Nephron progenitor cell (in vitro differentiated cells): ENCODE results near the gene SGPL1.

Experiments used
- DNase-seq: peaks from one replicate; pipeline ENCODE4 v3.0.0; 2021
- H3K27ac Mint-ChIP-seq: 2 replicates; pipeline ENCODE4 v1.8.0; 2021; ENCODE audit warnings: mild to moderate bottlenecking, moderate library complexity, mixed read lengths
- H3K27me3 Mint-ChIP-seq: 2 replicates; pipeline ENCODE4 v1.8.0; 2021; ENCODE audit warnings: mild to moderate bottlenecking, low read depth, mixed read lengths; ENCODE audit not compliant: poor library complexity
- H3K36me3 Mint-ChIP-seq: 2 replicates; pipeline ENCODE4 v1.8.0; 2021; ENCODE audit warnings: low read depth, mixed read lengths
- H3K4me1 Mint-ChIP-seq: 2 replicates; pipeline ENCODE4 v1.8.0; 2021; ENCODE audit warnings: mixed read lengths
- H3K4me3 Mint-ChIP-seq: 2 replicates; pipeline ENCODE4 v1.8.0; 2021; ENCODE audit warnings: mild to moderate bottlenecking, moderate library complexity, mixed read lengths
- H3K9me3 Mint-ChIP-seq: 2 replicates; pipeline ENCODE4 v1.8.0; 2021; ENCODE audit warnings: mild to moderate bottlenecking, moderate library complexity, mixed read lengths
- CTCF ChIP-seq: fragments of 200-600 bp; sonication (generic); IDR thresholded peaks from 2 replicates; pipeline ENCODE4 v1.5.0; 2021; ENCODE audit warnings: antibody characterized with exemption

The SGPL1 gene

GRCh38 chr10:70905071-70906021 lies 89.6 kb downstream of the SGPL1 start:
- no peak for DNase-seq
- Mint-ChIP-seq H3K36me3 (no peaks in the 10 kb centered on the region), H3K4me3 (no peak overlapping the region), H3K9me3 (no peaks in the 10 kb centered on the region), H3K4me1 (peaks cover 49% of the 10 kb centered on the region), H3K27ac (peak overlapping the region; percentile 84), H3K27me3 (peaks cover 17% of the 10 kb centered on the region)
- TF ChIP-seq CTCF: no peak

- no peak overlapping the region for H3K4me3 Mint-ChIP-seq
Observed at GRCh38 chr10:70906031-70906783, 90.5 kb downstream of the SGPL1 start.

GRCh38 chr10:70906953-70907636 lies 91.3 kb downstream of the SGPL1 start:
- Mint-ChIP-seq H3K27me3 (peaks cover 20% of the 10 kb centered on the region), H3K4me3 (no peak overlapping the region)
- no peak for DNase-seq

More at GRCh38 chr10:70906031-70906783, 90.5 kb downstream of the SGPL1 start:
- no peak for TF ChIP-seq CTCF
- H3K27ac Mint-ChIP-seq: no peak overlapping the region
- peaks cover 49% of the 10 kb centered on the region for H3K4me1 Mint-ChIP-seq
- H3K9me3 Mint-ChIP-seq: no peaks in the 10 kb centered on the region
- no peaks in the 10 kb centered on the region for H3K36me3 Mint-ChIP-seq
- no peak for DNase-seq
- peaks cover 19% of the 10 kb centered on the region for H3K27me3 Mint-ChIP-seq

GRCh38 chr10:70907637-70908405 lies 92.1 kb downstream of the SGPL1 start:
- DNase-seq: no peak
- Mint-ChIP-seq H3K27ac (peak overlapping the region; percentile 76), H3K9me3 (no peaks in the 10 kb centered on the region), H3K36me3 (no peaks in the 10 kb centered on the region), H3K27me3 (peaks cover 17% of the 10 kb centered on the region), H3K4me1 (peaks cover 51% of the 10 kb centered on the region), H3K4me3 (no peak overlapping the region)
- no peak for TF ChIP-seq CTCF

More at GRCh38 chr10:70906953-70907636, 91.3 kb downstream of the SGPL1 start:
- H3K36me3 Mint-ChIP-seq: no peaks in the 10 kb centered on the region
- H3K4me1 Mint-ChIP-seq: peaks cover 49% of the 10 kb centered on the region
- H3K27ac Mint-ChIP-seq: no peak overlapping the region
- TF ChIP-seq CTCF: no peak
- no peaks in the 10 kb centered on the region for H3K9me3 Mint-ChIP-seq
